ENCODE results near the gene APOBEC3A. TPM values are rescaled to one million over a fixed set of nuclear protein-coding genes. Genes with fewer than 3 reads are reported as not detected.

The APOBEC3A gene
- total RNA-seq, 6 experiments from 2014 or later = not detected

DNA sequence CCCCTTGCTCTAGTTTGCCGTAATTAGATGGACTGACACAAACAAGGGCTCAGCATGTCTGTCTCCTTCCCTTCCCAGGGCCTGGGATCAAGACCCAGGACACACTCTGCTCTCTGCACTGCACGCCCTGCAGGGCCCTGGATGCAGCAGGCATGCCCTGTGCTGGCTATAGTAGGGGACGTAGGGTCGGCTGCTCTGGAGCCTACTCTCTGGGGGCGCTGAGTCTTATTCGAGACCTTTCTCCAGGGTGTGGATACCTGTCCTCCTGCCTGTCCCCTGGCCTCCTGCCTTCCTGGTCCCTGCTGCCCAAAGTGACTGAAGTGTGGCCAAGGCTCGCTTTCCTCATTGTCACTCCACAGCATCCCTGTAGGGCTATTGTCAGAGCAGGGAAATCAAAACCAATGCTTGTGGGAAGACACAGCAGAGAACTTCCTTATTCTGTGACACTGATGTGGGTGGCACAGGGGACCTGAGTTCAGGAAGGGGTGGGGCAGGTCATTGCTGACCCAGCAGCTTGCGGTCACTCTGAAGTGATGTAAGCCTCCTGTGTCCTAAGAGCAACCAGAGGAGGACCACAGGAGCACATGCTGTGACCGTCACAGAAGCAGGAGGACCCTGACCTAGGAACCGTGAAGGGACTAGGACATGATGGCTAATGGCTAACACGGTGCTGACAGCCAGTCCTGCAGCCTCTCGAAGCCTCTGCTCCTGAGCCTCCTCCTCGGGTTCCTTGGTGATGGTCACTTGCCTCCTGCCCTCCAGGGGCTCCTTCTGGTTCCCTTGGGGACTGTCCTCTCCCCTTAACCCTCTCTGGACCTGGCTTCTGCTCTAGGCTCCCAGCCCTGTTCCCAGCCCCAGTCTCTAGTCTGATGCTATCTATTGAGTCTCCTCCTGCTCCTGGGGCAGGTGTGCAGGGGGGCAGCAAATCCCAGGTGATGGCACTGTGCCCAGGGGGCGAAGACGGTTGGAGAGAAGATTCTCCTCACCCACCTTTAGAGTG, 10.3 kb downstream of the APOBEC3A start:
- no peak overlapping the region for H3K27ac Mint-ChIP-seq
- peaks cover 62% of the 10 kb centered on the region for H3K27me3 Mint-ChIP-seq (ENCODE audit: insufficient read depth)
- TF ChIP-seq, protein P1, sequence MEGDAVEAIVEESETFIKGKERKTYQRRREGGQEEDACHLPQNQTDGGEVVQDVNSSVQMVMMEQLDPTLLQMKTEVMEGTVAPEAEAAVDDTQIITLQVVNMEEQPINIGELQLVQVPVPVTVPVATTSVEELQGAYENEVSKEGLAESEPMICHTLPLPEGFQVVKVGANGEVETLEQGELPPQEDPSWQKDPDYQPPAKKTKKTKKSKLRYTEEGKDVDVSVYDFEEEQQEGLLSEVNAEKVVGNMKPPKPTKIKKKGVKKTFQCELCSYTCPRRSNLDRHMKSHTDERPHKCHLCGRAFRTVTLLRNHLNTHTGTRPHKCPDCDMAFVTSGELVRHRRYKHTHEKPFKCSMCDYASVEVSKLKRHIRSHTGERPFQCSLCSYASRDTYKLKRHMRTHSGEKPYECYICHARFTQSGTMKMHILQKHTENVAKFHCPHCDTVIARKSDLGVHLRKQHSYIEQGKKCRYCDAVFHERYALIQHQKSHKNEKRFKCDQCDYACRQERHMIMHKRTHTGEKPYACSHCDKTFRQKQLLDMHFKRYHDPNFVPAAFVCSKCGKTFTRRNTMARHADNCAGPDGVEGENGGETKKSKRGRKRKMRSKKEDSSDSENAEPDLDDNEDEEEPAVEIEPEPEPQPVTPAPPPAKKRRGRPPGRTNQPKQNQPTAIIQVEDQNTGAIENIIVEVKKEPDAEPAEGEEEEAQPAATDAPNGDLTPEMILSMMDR (IDR thresholded peaks at IDR 0.05) = no peak
- H3K4me1 Mint-ChIP-seq (ENCODE audit: low read depth) = no peaks in the 10 kb centered on the region
- H3K4me3 Mint-ChIP-seq = no peak overlapping the region
- no peak for DNase-seq
- no peaks in the 10 kb centered on the region for H3K9me3 Mint-ChIP-seq
- no peaks in the 10 kb centered on the region for H3K36me3 Mint-ChIP-seq (ENCODE audit: low read depth)

DNA sequence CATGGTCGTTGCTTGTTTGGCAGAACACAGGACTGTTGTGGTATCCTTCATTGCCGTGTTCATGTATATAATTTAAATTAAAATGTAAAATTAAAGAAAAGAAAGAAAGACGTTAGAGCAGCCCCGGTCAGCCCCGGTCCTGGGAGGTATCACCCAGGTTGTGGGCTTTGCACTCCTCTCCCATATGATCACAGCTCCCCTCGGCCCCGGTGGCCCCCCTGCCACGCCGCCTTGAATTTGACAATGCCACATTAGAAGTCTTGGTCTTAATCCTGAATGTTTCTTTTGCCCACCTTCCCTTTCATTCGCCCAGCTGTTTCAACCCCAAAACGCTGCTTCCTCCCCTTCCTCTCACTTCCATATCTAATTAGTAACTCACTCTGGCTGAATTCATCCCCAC, 11.4 kb downstream of the APOBEC3A start:
- no peak overlapping the region for H3K4me3 Mint-ChIP-seq
- H3K27me3 Mint-ChIP-seq (ENCODE audit: insufficient read depth) = peaks cover 62% of the 10 kb centered on the region
- no peaks in the 10 kb centered on the region for H3K9me3 Mint-ChIP-seq
- H3K4me1 Mint-ChIP-seq (ENCODE audit: low read depth) = no peaks in the 10 kb centered on the region
- no peak overlapping the region for H3K27ac Mint-ChIP-seq
- TF ChIP-seq, protein P1 (IDR thresholded peaks at IDR 0.05) = no peak
- no peak for DNase-seq
- no peaks in the 10 kb centered on the region for H3K36me3 Mint-ChIP-seq (ENCODE audit: low read depth)

DNA sequence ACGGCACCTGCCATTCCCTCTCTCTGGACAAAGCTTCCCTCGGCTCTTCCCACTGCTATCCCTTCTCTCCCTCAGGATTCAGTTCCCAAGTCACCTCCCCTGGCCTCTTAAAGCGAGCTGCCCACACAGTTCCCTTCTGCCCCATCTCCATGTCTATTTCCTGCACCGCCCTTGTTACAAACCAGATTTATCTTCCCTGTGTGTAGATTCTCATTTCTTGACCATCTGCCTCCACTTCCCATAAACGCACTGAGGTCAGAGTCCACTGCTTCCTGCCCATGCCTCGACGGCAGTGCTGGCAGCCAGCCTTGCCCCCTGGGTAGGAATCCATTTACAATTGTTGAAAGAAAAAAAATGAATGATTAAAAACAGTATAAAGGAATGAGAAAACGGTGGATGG, 13.1 kb downstream of the APOBEC3A start:
- Mint-ChIP-seq H3K4me1 (ENCODE audit: low read depth) (no peaks in the 10 kb centered on the region), H3K4me3 (no peak overlapping the region), H3K27me3 (ENCODE audit: insufficient read depth) (peaks cover 58% of the 10 kb centered on the region), H3K9me3 (no peaks in the 10 kb centered on the region), H3K27ac (no peak overlapping the region), H3K36me3 (ENCODE audit: low read depth) (no peaks in the 10 kb centered on the region)
- TF ChIP-seq, protein P1 (IDR thresholded peaks at IDR 0.05) = no peak
- no peak for DNase-seq

DNA sequence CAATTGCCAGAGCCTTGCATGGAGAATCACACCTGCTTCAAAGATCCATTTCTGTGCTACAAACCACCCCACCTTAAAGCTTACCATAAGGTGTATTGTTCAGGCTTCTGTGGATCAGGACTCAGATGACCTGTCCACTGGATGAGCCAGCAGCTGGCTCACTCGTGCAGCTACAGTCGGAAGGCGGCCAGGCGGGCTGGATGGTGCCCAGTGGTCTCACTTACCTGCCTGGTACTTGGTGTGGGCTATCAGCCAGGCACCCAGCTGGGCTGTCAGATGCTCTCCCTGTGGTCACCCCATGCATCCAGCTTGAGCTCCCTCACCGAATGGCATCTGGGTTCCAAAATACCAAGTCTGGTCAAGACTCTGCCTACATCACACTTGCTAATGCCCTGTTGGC, 13.8 kb downstream of the APOBEC3A start:
- H3K27ac Mint-ChIP-seq = no peak overlapping the region
- no peaks in the 10 kb centered on the region for H3K4me1 Mint-ChIP-seq (ENCODE audit: low read depth)
- peaks cover 6% of the 10 kb centered on the region; the same call in 1 of the 2 replicates for H3K9me3 Mint-ChIP-seq
- H3K4me3 Mint-ChIP-seq = no peak overlapping the region
- H3K27me3 Mint-ChIP-seq (ENCODE audit: insufficient read depth) = peaks cover 54% of the 10 kb centered on the region
- TF ChIP-seq, protein P1 (IDR thresholded peaks at IDR 0.05) = no peak
- H3K36me3 Mint-ChIP-seq (ENCODE audit: low read depth) = no peaks in the 10 kb centered on the region
- no peak for DNase-seq

DNA sequence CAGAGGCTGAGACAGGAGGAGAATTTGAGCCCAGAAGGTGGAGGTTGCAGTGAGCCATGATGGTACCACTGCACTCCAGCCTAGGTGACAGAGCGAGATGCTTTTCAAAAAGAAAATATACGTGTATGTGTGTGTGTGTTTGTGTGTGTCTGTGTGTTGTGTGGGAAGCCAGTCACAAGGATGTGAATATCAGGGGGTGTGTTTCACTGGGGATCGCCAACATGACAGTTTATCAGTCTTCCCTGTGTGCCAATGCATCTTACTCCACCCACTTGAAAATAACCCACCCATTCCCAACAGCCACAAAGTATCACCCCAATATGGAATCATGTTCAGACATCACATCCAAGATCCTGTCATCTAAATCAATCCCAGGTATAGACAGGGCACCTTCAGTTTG, 14.4 kb downstream of the APOBEC3A start:
- no peak for DNase-seq
- H3K27ac Mint-ChIP-seq = no peak overlapping the region
- peaks cover 50% of the 10 kb centered on the region for H3K27me3 Mint-ChIP-seq (ENCODE audit: insufficient read depth)
- TF ChIP-seq, protein P1 (IDR thresholded peaks at IDR 0.05) = no peak
- H3K9me3 Mint-ChIP-seq = peaks cover 6% of the 10 kb centered on the region; the same call in 1 of the 2 replicates
- H3K36me3 Mint-ChIP-seq (ENCODE audit: low read depth) = no peaks in the 10 kb centered on the region
- no peak overlapping the region for H3K4me3 Mint-ChIP-seq
- H3K4me1 Mint-ChIP-seq (ENCODE audit: low read depth) = no peaks in the 10 kb centered on the region

All from HFFc6 (cell line).